GM21786 (cell line): ENCODE measurements around the gene PHACTR3.
"Not testable (repeated sequence)": the region's sequence is repeated elsewhere in the genome, so short reads cannot be mapped to it uniquely, and the experiment has no call there.

Experiments
- ATAC-seq: cut with Tn5 transposase; IDR thresholded peaks from one replicate; pipeline ENCODE4 v1.9.1; 2021; ENCODE audit not compliant: unreplicated experiment

The PHACTR3 gene

GRCh38 chr20:59835448-59836395 is 231.4 kb downstream of the PHACTR3 start:
- no peak for ATAC-seq

DNA sequence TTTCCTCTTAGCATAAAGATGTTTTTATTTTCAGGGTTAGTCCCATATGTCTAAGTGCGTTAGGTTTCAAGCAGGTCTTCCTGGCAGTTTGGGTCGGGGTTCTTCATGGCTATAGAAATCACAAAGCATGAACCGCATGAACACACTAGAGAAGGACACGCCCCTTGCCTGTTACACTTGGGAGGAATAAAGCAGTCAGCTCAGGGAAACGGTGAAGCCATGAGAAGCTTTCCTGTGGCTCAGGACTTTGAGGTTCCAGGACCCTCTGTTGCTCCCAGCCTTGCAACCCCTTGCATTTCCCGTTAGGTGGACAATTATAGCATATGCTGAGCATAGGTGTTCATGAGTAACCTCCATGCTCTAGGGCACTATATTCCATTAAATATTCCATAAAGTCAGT is 232.4 kb downstream of the PHACTR3 start:
- no peak for ATAC-seq

DNA sequence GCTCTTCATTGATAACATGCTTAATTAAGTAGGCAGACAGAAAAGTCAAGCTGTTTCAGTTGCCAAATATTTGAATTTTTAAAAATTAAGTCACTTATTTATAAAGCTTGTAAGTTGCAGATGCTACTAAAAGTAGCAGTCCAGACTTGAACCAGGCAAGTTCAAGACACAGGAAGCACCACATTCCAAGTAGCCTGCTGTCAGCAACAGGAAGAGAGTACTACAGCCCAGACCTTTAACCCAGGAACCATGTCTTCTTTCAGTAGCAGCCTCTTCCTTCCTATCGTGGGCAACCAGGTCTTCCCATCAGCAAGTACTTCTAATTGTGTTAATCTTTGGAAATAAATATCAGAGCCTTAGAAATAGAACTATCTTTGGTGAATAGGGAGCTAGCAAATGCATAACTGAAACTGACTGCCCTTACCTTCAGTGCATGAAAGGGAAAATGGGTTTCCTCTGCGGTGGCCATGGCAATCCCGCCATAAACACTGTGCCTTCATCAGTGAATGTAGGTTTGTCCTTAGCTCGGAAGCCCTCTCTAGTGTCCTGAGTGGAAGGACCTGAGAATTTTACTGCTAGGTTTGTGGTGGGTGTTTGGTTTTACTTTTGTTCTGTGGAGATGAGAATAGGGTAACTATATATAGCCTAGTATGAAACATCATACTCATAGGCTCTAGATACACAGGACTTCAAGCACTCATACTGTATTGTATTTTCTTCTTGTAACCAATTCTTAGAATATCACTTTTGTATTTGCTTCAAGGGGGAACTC is 233.5 kb downstream of the PHACTR3 start:
- peak; percentile 69 for ATAC-seq

- ATAC-seq: no peak
These were observed 235.1 kb downstream of the PHACTR3 start for GRCh38 chr20:59839400-59839799.

GRCh38 chr20:59845472-59845871 is 241.1 kb downstream of the PHACTR3 start:
- ATAC-seq: no peak

GRCh38 chr20:59848182-59848581 is 243.8 kb downstream of the PHACTR3 start:
- ATAC-seq: no peak

DNA sequence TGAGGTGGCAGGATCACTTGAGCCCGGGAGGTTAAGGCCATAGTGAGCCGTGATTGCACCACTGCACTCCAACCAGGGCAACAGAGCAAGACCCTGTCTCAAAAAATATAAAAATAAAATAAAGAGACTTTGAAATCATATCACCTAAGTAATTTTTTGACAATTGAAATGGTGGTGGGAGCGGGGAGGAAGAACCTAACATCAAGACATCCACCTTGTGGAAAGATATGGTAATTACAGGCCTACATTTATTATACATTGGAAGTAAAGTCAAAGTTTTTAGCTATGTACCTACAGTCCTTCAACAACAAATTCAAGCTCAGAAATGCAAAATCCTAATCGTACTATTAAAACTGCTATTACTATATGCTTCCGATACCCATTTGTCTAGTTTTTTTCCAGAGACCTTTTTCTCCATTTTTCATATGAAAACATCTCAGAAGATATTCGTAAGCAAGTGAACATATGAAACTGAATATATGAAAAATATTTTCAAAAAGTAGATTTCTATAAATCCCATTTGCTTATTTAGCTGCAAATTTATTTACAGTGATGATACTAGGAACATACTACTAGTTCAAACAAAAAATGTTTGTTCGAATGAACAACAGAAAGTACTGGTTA is 245.8 kb downstream of the PHACTR3 start:
- ATAC-seq: no peak

- not testable (repeated sequence) for ATAC-seq
These were observed 252.2 kb downstream of the PHACTR3 start for GRCh38 chr20:59856526-59856925.

DNA sequence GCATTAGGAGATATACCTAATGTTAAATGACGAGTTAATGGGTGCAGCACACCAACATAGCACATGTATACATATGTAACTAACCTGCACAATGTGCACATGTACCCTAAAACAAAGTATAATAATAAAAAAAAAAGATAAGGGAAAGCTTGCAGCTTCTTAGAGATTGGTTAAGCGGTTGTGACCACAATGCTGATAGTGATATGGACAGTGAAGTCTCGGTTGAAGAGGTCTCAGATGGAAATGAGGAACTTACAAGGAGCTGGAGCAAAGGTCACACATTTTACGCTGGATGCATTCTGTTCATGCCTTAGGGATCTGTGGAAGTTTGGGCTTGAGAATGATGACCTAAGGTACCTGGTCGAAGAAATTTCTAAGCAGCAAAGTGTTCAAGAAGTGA is 252.6 kb downstream of the PHACTR3 start:
- not testable (repeated sequence) for ATAC-seq

GRCh38 chr20:59857966-59858365 is 253.6 kb downstream of the PHACTR3 start:
- no peak for ATAC-seq

GRCh38 chr20:59858425-59858824 is 254.1 kb downstream of the PHACTR3 start:
- no peak for ATAC-seq

DNA sequence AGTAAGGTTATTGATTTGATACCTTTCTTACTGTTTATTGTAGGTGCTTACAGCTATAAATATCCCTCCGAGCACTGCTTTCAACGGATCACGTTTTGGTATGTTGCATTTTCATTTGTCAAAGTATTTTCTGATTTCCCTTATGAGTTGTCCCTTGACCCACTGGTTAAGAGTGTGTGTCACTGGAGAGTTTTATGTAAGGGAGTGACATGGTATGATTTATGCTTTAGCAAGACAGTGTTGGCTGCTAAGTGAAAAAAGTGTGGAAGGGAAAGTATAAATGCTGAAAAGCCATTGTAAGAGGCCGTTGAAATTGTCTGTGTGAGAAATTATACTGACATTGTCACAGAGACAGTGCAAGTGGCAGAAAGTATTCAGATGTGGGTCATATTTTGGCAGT is 257.1 kb downstream of the PHACTR3 start:
- ATAC-seq: no peak

- no peak for ATAC-seq
These were observed 258.7 kb downstream of the PHACTR3 start for GRCh38 chr20:59863058-59863457.

DNA sequence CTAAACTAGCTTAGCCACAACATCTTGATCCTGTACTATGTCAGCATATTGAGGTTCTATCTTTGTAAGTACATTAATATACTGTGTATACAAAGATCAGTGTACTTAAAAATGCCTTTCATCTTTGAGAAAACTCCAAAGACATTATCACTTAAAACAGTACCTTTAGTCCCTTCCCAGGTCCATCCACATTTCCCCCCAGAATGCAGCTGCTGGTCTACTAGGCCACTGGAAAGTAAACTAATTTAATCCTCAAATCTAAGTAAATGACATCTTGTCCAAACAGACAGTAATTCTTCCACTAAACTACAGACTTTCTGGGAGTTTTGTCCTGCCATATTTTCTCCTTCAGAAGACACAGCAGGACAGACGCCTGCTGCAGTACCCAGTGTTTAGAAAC is 260.4 kb downstream of the PHACTR3 start:
- no peak for ATAC-seq

GRCh38 chr20:59866338-59866737 is 262.0 kb downstream of the PHACTR3 start:
- ATAC-seq: no peak

DNA sequence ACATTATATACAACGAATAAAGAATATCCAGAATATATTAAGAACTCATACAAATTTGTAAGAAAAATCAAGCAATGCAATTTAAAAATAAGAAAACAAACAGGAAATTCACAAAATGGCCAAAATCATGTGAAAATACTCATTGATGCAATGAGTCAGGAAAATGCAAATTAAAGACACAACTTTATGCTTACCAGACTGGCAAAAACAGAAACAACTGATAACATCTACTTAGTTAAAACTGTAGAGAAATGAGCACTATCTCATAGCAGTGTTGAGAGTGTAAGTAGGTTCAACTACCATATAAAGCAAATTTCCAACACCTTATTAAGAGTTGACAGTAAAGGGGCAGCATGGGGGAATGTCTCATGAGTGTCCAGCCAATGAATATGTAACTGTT is 266.8 kb downstream of the PHACTR3 start:
- no peak for ATAC-seq

DNA sequence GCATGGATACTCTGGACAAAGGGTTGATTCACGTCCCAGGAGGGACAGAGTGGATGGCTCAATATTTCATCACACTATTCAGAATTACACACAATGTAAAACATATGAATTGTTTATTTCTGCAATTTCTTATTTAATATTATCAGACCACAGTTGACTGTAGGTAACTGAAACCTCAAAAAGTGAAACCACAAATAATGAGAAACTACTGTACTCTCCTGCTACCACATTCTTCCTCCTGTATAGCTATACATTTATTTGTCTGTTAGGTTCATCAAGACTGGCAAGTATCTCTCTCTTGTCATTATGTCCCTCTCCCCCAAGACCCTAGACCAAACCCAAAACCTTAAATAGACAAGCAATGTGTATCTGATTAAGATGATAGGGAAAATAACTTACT is 269.1 kb downstream of the PHACTR3 start:
- ATAC-seq: no peak

- no peak for ATAC-seq
These were observed 275.9 kb downstream of the PHACTR3 start for GRCh38 chr20:59880198-59880597.

- no peak for ATAC-seq
These were observed 280.2 kb downstream of the PHACTR3 start for GRCh38 chr20:59884494-59884893.

- no peak for ATAC-seq
These were observed 283.7 kb downstream of the PHACTR3 start for GRCh38 chr20:59888050-59888449.

DNA sequence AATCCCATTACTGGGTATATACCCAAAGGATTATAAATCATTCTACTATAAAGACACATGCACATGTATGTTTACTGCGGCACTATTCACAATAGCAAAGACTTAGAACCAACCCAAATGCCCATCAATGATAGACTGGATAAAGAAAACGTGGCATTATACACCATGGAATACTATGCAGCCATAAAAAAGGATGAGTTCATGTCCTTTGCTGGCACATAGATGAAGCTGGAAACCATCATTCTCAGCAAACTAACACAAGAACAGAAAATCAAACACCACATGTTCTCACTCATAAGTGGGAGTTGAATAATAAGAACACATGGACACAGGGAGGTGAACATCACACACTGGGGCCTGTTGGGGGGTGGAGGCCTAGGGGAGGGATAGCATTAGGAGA is 285.7 kb downstream of the PHACTR3 start:
- ATAC-seq: not testable (repeated sequence)

- ATAC-seq: no peak
These were observed 287.2 kb downstream of the PHACTR3 start for GRCh38 chr20:59891581-59891980.
